ENCODE measurements around the gene SLC9A9.

GRCh38 chr3:143731320-143731719, 116.9 kb downstream of the SLC9A9 start:
- TF ChIP-seq POLR2A (IDR thresholded peaks at IDR 0.05): no peak
- no peak for TF ChIP-seq CTCF (IDR thresholded peaks at IDR 0.05)

Measured in uterus (tissue), 2 donors.